Adrenal gland (tissue), 5 donors: ENCODE data around the gene HPSE2.

Source experiments
- POLR2A ChIP-seq, 2 donors: fragments of 450-650 bp; IDR thresholded peaks; one replicate each; pipeline ENCODE4 v1.6.1; 2017; ENCODE audit warnings: antibody characterized with exemption in 2 of 2, mild to moderate bottlenecking in 2 of 2, moderate library complexity in 1 of 2
- TF ChIP-seq, protein P1 (sequence below), 6 experiments: fragments of 450-650 bp in 4 of 6; fragments of 200-600 bp in 2 of 6; sonication (generic) in 1 of 6; IDR thresholded peaks; 1 replicate in 5 of 6; 2 replicates in 1 of 6; pipeline versions ENCODE4 v1.5.1 to v1.8.0; 2016 to 2021; ENCODE audit warnings: antibody characterized with exemption in 6 of 6, mild to moderate bottlenecking in 2 of 6, moderate library complexity in 1 of 6
- donor health status: DM: no; HTN: no; CAD: no.

DNA sequence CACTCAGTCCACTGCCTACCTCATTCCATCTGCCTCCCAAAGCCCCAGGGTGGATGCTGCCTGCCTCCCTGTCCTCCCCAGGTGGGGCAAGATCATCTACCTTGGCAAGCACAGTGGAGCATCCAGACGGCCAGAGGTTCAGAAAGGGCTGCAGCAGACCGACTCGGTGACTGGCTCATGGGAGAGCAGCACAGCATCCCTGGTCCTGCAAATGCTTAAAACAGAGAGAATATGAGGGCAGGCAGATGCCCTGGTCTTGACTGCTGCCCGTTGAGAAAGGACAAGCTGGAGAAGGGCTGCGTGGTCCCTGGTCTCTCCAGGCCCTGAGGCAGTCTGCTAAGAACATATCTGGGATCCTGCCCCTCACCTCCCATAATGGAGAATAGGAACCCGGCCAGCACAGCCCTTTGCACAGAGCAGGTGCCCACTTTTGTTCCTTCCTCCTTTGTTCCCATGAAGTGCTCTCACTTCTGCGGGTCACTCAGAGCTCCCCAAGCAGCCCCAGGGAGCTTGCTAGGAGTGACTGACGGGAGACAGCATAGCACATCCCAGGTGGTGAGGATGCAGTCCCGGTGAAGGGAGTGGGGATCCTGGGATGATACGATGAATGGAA lies 790.3 kb downstream of the HPSE2 start:
- TF ChIP-seq, protein P1, sequence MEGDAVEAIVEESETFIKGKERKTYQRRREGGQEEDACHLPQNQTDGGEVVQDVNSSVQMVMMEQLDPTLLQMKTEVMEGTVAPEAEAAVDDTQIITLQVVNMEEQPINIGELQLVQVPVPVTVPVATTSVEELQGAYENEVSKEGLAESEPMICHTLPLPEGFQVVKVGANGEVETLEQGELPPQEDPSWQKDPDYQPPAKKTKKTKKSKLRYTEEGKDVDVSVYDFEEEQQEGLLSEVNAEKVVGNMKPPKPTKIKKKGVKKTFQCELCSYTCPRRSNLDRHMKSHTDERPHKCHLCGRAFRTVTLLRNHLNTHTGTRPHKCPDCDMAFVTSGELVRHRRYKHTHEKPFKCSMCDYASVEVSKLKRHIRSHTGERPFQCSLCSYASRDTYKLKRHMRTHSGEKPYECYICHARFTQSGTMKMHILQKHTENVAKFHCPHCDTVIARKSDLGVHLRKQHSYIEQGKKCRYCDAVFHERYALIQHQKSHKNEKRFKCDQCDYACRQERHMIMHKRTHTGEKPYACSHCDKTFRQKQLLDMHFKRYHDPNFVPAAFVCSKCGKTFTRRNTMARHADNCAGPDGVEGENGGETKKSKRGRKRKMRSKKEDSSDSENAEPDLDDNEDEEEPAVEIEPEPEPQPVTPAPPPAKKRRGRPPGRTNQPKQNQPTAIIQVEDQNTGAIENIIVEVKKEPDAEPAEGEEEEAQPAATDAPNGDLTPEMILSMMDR (IDR thresholded peaks at IDR 0.05) = no peak
- TF ChIP-seq POLR2A (IDR thresholded peaks at IDR 0.05) = no peak
